ENCODE results near the gene CELF1.

Gene CELF1
- total RNA-seq: 224 to 292 (median 240) reads per million in 3 experiments

DNA sequence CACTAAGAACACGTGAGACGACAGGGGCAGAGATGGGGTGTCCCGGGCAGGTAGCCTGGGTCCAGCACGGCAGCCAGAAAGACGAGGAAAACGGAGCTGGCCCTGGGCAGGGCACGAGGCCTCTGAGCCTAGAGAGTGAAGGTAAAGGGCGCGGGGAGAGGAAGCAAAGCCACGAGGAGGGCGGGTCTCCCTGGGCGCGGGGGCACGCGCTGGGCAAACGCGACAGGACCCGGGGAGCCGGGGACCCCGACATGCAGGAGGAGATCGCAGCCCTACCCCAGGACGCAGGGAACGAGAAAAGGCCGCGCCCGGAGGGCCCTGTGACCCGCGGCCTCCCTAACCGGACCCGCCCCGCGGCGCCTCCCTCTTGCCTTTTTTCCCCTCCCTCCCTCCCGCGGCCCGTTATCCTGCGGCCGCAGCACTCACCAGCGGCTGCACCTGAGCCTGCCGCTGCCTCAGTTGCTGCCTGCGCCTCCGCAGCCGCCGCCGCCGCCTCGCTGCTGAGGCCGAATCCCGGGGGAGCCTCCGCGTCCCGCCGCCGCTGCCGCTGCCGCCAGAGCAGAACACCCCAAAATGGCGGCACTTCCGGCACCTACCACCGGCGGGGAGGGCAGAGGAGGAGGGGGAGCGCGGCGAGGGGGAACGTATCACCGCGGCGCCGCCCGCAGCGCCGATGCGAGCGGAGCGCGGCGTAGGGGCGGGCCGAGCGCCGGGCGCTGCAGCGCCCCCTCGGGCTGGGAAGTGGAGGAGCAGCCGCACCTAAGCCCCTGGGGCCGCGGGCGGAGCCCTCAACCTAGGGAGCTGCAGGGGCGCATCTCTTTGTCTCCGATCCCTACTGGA is at the start of gene CELF1:
TSS of gene CELF1 (minus strand) at position 567 of the 840 bp plus-strand sequence. CDS start 53,609 bp downstream, outside the sequence.
- DNase-seq: peak; percentile 91

DNA sequence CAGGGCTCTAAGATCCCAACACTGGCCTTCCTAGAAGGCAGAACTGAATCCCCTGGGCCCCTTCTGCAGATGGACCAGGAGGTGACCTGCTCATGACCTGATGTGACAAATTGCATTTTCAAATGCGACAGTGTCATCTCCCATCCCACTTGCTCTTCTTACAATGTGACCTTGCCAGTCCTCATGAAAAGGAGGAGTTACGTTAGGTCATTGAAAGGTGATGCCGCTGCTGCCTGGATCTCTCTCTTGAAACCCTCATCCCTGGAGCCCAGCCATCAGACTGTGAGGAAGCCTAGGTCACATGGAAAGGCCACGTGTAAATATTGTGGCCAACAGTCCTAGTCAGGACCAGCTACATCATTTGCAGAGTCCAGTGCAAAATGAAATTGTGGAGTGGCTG is 47.0 kb upstream of the CELF1 start:
- DNase-seq: no peak

- no peak for DNase-seq
Measured at GRCh38 chr11:47595967-47596366, 43.0 kb upstream of the CELF1 start.

DNA sequence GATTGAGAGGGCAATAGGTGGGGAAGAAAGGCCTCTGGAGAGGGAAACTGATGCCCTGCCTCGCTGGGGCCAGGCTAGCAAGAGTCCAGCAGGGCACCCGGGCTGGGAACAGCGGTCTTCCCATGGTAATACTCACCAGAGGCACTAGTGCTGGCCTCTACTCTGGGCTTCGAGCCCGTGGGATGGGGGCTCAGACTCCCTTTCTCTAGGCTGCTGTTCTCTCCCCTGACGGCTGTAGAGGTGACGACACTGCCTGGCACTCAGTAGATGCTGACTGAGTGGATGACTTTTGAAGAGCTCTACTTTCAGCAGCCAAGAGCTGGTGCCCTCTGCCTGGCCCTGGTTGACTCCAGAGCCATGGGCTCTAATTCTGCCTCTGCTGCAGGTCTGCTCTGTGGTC is 42.1 kb upstream of the CELF1 start:
- no peak for DNase-seq

DNA sequence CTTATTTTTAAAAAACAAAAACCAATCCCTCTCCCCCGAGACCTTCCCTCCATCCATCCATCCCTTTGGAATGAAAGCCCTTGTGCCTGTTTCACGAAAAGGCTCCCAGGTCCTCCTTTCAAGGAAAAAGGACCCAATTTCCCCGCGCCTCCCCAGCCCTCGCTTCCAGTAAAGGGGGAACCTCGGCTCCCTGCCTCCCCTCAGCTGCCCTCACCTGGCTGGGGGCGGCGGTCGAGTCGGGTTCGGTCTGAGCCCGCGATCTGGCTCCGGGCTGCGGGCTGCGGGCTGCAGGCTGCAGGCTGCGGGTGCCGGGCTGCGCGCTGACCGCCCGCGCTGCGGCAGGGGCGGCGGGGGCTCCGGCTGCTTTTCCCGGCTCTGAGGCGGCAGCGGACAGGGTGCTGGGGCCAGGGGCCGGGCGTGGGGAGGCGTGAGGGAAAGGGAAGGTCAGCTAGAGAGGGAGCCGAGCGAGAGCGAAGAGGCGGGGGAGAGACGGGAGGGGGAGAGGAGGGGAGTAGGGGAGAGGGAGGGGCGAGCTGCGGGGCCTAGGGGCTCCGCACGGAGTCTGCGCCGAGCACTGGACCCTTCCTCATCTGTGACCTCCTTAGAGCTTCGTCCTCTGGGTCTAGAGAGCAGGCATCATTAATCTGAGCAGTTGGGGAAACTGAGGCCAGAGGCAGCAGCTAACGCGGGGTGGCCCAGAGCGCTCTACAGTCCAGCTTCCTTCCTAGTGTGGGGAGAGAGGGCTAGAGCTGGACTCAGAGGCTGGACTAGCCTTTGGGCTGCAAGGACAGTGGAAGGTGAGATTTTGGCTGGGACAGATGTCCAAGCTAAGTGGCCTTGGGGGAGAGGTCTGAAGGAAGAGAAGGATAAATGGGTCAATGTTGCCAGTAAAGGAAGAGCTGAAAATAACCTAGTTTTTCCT is 41.3 kb upstream of the CELF1 start, which contains the start of gene C1QTNF4:
TSS of gene C1QTNF4 (minus strand) at position 478 of the 922 bp plus-strand sequence. CDS start 3,601 bp downstream, outside the sequence.
- no peak for DNase-seq

DNA sequence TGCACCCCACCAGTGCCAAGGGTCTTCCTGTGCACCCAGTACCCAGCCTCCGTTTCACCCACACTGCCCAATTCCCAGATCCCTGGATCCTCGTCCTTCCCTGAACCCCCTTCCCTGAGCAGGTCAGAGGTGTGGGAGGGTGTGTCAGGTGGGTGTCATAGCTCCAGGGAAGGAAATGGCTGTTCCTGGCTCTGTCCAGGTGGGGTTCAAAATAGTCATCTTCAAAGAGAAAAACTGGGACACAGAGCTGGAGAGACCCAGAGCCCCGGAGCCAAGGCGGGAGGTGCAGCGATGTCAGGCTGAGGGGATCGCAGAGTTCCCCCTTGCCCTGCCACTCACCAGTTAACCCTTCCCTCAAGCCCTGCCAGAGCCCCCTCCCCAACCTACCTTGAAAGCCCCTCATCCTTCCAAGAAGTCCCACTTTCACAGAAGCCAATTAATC is 40.6 kb upstream of the CELF1 start:
- no peak for DNase-seq

DNA sequence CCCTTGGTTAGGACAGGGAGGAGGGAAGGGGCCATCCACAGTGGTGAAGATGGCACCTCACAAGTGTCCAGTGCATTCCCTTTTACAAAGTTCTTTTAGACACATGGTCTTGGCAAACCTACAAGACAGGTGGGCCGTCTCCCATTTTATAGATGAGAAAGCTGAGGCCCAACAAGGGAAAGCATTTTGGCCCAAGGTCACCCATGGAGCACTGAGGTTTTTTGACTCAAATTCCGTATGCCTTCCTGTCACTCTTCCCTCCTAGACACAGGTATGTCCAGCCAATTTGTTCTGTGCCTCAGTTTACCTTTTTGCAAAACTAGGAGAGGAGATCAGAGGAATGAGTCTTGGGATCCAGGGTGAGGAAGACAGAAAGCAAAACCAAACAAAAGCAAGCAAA is 40.0 kb upstream of the CELF1 start:
- no peak for DNase-seq

DNA sequence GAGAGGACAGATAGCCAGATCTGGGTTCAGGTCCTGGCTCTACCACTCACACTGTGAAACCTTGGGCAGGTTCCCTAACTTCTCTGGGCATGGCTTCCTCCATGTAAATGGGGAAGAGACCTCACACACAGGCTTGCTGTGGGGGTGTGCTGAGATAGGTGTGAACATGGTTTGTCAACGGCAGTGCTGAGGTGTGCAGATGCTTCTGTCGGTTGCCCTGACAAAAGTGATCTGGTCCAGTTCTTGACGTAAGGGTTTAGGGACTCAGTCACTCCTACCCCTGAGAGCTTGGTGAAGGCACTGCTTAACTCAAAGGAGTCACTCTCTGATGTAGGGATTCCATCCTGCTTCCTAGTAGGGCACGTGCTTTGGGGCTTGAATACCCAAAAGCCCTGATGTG is 39.3 kb upstream of the CELF1 start:
- no peak for DNase-seq

GRCh38 chr11:47591764-47592163 is 38.8 kb upstream of the CELF1 start:
- DNase-seq: no peak

DNA sequence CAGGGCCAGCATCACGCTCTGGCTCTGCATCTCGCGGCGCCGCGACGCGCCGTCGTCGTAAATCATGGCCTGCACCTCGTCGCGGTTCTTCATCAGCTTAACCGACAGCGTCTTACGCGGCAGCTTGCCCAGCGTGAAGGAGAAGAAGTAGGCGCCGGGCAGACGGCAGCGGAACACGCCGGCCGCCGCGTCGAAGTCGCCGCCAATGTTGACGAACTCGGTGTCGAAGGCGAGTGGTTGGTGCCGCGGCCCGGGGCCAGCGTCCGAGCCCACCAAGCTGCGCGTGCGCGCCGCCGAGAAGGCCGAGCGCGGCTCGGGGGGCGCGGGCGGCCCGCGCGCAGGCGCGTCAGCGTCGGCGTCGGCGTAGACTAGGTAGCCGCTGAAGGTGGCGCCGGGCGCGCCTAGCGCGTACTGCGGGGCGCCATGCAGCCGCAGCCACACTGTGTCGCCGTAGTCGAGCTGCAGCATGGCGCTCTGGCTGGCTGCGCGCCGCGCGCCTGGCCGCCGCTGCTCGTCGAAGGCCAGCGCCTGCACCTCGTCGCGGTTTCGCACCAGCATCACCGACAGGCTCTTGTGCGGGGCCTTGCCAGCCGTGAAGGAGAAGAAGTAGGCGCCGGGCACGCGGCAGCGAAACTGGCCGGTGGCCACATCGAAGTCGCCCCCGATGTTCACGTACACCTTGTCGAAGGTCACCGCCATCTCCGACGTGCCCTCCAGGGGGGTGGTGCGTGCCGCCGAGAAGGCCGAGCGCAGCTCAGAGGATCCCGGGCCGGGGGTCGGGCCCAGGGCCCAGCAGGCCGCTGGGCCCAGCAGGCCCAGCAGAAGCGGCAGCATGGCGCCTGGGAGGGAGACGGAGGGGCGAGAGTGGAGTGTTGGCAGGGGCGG is 37.3 kb upstream of the CELF1 start:
- no peak for DNase-seq

DNA sequence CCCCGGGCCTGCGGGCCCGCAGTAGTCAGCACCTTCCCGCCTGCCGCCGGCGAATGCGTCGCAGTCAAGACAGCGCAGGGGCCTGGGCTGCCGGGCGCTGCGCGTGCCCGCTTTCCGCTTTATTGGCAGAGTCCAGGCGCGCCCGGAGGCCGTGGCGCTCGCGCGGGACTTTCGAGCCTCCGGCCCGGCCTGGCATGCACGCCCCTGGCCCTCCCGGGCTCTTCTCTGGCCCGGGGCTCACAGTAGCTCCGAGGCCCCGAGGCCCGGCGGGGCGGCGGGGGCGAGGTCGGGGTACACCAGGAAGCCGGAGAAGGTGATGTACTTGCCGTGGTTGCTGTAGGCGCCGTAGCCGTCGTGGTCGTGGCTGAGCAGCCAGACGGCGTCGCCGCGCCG is 36.6 kb upstream of the CELF1 start:
- DNase-seq: no peak

DNA sequence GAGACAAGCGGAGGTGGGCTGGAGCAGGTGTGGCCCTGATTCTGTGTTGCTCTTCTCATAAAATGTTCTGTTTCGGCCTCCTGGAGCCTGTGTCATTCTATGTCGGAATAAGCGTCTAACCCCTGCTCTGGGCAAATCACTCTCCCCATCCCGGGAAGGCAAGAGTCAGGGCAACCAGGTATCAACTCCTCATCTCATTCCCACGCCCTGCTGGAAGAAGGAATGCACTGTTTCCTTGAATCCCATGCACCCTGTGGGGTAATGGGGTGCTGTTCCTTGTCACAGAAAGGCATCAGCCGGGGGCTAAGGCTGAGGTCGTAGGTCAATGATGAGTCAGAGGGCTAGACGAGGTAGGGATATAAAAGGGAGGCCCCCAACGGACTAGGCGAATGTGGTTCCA is 36.2 kb upstream of the CELF1 start:
- DNase-seq: no peak

DNA sequence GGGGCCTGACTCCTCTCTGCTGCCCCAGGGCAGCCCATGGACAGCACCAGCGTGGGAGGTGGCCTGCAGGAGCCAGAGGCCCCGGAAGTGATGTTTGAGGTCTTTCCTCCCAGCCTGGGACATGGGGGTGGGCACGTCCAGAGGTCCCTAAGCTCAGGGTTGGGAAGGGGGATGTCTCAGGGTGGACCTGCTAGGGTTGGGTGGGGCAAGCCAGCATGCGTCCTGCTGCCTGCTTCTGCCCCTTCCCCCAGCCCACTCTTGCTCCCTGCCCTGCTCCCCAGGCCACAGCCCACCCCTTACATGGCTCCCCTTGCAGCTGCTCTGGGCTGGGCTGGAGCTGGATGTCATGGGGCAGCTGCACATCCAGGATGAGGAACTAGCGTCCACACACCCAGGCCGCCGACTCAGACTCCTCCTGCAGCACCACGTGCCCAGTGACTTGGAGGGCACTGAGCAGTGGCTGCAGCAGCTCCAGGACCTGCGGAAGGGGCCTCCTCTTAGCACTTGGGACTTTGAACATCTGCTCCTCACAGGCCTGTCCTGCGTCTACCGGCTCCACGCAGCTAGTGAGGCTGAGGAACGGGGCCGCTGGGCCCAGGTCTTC is 34.9 kb upstream of the CELF1 start:
- DNase-seq: no peak

GRCh38 chr11:47587039-47587716 is 34.2 kb upstream of the CELF1 start:
- DNase-seq: no peak

DNA sequence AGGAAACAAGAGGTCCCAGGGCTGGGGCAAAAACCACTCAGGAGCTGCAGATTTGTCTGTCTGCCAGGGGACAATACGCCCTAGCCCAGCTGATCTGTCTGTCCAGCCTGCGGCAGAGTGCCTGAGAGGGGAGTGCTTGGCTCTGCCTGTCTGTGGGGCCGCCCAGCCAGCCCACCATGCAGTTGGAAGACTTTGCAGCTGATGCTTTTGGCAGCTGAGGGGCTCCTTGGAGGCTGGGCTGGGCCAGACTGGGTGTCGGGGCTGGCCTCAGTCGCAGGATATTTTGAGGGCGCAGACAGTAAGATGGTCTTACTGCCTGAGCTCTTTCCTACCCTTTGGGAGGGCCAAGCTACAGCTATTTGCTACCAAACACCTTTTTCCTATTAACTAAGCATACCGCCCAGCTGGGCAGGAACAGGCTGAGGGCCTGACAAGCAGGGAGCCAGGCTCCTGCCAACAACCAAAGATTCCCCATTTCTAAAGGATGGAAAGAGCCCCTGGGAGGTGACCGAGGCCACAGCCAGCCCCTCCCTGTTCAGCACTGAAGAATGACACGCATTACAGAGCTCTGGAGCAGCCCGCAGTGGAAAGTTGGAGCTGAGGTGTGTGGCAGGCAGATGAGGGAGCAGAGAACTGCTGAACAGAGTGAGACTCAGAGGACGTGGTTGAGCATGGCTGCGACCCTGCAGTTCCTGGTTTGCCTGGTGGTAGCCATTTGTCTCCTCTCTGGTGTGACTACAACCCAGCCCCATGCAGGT is 33.3 kb upstream of the CELF1 start, which contains the start of gene FAM180B:
TSS of gene FAM180B (plus strand) at position 581 of the 758 bp plus-strand sequence. CDS start at position 672, 91 bp downstream.
- no peak for DNase-seq

DNA sequence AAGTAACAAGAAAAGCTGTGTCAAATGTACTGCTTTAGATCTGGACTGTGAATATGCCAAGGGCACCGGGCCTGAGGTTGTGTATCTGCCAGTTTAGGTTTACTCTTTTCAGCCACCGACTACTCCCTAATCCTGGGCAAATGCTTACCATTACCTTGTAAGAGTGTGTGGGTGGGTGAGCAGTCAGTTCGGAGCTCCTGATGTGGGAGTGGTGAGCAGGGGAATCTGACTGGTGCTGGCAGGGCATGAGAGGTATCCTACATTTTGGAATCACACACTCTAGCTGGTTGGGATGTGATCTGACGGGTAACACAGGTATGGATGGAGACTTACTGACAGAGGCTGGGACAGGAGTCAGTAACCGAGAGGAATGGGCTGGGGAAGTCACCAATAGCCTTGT is 30.9 kb upstream of the CELF1 start:
- no peak for DNase-seq

- peak; percentile 86 for DNase-seq
Measured at GRCh38 chr11:47578524-47579494, 25.9 kb upstream of the CELF1 start, which contains the start of the genes KBTBD4 and NDUFS3. TSS of gene KBTBD4 (minus strand) at chr11:47578970. CDS start at chr11:47578951, 19 bp downstream. TSS of gene NDUFS3 (plus strand) at chr11:47579074. CDS start at chr11:47579092, 18 bp downstream.

DNA sequence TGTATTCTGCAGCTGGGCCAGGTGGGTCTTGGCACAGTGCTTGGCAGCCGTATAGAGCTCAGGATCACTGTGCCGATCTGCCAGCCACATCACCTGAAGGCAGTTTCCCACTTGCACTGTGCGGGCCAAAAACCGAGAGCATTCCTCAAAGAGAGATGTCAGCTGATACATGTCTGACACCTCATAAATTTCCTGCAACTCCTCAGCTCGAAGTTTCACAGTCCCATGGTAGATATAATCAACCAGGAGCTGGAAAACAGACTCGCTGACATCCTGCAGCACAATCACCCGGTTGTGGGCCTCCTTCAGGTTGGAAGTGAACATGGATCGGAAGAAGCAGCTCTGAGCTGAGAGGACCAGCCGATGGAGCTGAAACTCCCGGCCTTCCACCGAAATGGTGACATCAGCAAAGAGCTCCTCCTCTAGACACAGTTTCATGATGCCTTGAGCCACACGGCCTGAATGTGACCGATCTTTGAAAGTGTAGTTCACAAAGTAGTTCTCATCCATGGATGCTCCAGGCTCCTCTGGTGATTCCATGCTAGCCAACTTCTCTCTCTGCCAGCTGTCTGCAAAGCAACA is 24.6 kb upstream of the CELF1 start:
- no peak for DNase-seq

DNA sequence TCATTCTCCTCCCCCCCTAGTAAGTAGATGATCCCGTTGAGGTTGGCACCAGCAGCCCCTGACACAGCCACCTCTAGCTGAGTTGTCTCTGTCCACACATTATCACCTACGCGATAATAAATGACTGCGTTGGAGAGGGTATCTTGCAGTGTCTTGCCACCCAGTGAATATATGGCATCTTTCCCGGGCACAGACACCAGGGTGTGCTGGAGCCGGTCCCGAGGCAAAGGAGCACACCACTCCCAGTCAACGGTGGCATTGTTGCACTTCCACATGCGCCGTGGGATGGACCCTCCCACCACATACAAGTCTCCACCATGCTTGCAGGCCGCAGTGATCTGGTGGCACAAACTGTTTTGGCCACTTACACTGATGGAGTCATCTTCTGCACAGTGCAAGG is 20.4 kb upstream of the CELF1 start:
- DNase-seq: no peak
